Activated CD8-positive, alpha-beta memory T cell treated with anti-CD3 and anti-CD28 coated beads for 1 hour (primary cell): ENCODE results near the gene KCNJ13.
"Not testable (repeated sequence)": the region's sequence is repeated elsewhere in the genome, so short reads cannot be mapped to it uniquely, and the experiment has no call there.

Experiments
- DNase-seq, 2 donors: peaks; one replicate each; pipeline ENCODE4 v3.0.0-alpha.2; 2020; ENCODE audit warnings: low read depth in 1 of 2; ENCODE audit errors: extremely low read depth in 1 of 2

The KCNJ13 gene

DNA sequence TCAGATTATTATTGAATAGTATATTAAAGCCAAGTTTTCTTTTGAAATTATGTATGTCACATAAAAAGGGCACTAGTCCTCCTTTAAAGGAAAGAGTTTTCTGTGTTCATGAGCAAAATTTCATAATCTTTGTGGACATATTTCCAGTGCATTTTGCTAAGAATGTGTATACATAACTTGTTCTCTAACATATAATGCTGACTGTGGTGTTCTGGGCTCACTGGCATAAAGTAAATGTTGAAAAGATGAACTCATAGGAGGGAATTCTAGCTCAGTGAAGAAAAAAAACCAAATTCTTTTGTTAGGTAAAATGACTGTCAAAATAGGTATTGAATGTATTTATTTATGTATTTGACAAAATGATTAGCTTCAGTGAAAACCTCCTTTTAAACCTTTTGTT lies 6.2 kb downstream of the KCNJ13 start:
- DNase-seq: no peak

DNA sequence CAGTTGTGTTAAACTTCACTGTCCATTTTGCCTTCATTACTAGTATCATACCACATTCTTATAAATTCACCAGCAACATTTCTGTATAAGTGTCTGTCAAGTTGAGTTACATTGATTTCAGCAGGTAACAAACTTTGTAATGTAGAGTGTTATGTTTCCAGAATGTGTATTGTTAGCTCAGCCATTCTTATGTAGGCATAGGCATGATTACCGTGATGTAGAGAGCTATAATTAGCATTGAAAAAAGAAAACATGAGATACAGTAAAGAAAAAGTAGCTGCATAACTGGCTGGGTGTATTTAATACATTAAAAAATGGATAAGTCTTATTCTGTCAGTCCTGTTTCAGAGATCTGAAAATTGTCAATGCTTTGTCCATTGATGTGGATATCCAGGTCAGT lies 8.5 kb downstream of the KCNJ13 start:
- no peak for DNase-seq

DNA sequence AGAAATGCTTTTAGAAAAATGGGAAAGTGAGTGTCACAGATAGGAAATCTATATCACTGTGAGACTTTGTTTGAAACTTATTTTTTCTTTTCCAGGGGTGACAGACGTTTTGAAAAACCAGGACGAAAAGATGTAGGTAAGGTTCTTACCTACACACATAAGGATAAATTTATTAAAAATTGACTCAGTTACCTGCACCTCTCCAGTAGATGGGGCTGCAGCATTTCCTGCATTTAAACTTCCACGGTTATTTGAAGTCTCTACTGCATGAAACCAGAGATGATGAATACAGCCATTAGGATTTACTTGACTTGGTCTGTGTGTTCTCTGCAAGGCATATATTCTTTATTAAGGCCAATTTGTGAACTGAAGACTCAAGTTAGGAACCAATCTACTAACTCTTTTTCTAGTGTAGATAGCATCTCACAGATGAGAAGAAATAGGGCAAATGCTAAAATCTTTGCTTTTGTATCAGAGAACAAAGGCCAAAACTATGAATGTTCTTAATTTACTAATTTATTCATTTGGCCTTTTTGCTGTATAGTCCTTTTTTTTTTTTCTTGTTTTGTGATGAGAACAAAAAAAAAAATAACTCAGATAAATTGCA lies 15.0 kb downstream of the KCNJ13 start:
- DNase-seq: no peak

DNA sequence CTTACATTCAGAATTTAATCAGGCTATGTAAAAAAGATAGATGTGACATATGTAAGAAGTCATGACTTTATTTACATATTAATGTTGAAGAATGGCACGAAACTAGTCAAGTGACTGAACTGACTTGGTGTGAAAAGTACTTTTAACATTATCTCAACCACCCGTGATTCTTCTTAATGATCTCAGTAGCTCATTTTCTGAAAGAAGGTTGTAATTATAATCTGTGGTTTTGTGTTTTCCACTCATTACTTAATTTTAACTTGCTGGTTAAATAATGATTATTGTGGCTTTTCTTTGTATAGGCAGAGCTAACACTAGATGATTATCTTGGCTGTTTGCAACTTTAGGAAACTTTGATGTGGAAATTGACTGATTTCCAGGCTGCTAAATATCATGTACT lies 18.5 kb downstream of the KCNJ13 start:
- DNase-seq: no peak

DNA sequence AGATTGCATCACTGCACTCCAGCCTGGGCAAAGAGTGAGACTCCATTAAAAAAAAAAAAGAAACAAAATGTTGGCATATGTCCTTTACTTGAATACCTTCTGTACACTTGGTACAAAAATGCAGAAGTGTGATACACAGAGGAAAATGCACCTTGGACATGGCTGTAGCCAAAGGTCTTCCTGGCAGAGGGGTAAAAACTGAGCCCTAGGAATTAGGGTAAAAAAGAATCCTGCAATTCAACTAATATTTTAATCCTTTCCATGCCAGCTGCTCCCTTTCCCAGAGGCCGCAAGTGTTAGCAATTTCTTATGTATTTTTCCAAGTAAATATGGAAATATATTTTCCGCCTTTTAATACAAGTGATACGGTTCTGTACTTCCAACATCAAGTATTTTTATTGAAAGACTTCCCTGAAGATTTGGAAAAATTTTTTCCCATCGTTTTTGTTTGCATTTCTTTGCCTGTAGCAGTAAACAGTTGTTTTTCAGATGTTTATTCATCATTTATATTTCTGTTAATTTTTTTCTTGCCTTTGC lies 26.2 kb downstream of the KCNJ13 start:
- DNase-seq: no peak

DNA sequence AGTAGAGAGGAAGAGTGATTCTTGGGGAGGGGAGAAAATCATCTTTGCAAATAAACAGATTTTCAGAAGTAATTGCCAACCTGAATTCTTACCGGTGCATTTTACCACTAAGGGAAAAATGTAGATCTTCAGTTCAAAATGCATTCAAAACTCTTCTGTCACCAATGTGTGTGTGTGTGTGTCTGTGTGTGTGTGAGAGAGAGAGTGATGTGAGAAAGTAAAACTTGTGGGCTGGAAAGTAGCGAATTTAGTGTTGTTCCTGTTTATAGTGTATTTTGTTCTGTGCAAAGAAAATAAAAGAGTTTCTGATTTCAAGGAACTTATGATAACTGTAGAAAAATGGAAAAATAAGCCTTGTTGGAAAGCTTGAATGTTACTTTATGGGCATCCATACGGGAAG lies 27.0 kb downstream of the KCNJ13 start:
- no peak for DNase-seq

DNA sequence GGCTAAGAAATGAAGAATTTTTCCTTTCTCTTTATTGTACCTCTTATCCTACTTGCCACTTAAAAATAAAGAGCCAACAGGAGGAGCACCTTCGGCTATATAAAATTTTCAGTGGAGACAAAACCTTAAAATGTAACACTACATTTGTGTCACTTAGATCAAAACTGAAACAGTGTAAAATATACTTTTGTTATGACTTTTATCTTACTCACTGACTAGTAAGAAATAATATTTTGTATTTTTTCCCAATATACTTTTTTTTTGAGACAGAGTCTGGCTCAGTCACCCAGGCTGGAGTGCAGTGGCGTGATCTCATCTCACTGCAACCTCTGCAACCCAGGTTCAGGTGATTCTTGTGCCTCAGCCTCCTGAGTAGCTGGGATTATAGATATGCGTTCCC lies 28.3 kb downstream of the KCNJ13 start:
- no peak for DNase-seq

DNA sequence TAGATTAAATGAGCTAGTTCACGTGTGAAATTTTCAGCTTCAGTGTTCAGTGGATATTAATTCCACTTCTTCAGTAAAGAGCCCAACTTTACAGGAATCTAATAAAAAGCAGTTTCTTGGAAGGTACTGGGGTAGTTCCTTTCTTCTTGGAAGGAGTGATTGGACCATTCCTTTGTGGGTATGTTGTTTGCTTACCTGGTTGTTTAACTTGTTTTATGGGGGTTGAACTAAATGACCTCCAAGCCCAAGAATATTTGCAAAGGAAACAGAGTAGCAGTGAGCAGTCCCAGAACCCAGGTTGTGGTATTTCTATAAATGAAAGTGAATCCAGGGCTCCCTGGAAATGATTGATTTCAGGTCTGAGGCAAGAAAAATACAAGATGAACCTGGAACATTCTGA lies 31.4 kb downstream of the KCNJ13 start:
- DNase-seq: no peak

DNA sequence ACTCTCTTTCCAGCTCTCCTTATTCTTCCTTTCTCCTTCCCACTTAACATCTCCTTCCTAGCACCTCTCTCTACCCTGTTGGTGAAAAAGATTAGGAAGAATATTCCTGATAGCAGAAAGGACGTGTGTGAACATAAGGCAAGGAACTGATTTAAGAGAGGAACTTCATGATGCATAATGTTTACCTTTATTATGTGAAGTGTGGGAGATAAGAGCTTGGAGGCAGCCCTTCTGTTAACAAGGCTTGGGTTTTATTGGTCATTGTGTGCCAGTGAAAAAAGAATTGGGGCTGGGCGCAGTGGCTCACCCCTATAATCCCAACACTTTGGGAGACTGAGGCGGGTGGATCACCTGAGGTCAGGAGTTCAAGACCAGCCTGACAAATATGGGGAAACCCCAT lies 34.4 kb downstream of the KCNJ13 start:
- DNase-seq: no peak

DNA sequence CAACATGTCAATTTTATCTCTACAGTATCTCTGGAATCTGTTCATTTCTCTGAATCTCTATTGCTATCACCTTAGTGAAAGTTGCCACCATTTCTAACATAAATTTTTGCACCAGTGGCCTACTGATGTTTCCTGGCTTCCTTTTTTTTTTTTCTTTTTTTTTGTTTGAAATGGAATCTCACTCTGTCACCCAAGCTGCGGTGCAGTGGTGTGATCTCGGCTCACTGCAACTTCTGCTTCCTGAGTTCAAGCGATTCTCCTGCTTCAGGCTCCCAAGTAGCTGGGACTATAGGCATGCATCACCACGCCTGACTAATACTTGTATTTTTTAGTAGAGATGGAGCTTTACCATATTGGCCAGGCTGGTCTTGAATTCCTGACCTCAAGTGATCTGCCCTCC lies 35.1 kb downstream of the KCNJ13 start:
- DNase-seq: no peak

DNA sequence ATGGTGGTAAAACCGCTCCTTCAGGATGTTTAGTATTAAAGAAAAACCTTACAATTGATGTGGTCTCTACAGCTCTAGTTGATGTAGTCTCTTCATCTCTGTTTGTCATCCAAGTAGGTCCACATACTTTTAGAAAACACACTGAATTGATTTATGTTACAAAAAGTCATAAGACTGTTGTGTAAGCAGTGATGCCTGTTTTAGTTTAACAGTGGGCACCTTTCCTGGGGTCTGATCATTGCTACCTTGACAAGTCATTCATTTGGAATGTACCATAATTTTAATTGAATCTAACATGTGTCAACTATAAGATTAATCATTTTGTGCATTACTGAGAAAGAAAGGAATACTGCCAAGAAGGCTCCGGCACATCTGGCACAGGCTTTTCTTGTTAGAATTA lies 44.9 kb downstream of the KCNJ13 start:
- no peak for DNase-seq

DNA sequence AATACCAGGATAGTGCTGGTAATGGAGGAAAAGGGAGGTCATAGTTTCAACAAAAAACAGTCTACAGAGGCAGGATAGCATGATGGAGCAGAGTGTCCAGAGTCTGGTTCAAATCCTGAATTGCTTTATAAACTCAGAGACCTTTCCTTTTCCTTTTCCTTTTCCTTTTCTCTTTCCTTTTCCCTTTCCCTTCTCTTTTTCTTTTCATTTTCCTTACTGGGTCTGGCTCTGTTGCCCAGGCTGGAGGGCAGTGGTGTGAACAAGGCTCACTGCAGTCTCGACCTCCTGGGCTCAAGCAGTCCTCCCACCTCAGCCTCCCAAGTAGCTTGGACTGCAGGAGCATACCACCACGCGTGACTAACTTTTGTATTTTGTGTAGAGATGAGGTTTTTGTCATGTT lies 47.6 kb downstream of the KCNJ13 start:
- no peak for DNase-seq

DNA sequence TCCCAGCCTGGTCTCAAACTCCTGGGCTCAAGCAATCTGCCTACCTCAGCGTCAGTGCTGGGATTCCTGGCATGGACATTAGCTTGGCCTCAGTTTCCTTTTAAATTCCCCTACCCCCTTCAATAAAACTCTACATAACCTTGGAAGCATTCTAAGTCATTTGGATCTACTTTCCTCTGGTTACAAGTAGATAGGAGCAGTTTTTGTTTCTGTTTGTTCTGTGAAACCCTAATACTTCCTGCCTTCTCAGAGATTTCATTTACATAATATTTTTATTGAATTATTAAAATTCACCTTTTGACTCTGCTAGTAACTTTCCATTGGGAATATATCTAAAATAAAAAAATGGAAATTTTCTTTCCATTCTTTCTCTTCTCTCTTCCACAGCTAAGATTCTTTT lies 53.3 kb downstream of the KCNJ13 start:
- DNase-seq: no peak

DNA sequence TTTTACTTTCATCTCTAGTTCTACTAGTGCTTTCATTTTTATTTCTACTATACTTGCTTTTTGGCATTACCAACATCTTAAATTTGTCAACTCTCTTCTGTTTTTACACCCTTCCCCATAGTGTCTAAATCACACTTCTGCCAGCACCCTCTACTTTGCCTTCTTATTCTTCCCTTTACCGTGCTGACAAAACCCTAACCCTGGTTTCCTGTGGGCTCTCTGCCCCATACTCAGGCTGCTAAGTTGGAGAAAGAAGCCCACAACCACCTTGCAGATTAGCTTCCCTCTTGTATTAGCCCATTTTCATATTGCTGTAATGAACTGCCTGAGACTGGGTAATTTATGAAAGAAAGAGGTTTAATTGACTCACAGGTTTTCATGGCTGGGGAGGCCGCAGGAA lies 54.5 kb downstream of the KCNJ13 start:
- DNase-seq: no peak

DNA sequence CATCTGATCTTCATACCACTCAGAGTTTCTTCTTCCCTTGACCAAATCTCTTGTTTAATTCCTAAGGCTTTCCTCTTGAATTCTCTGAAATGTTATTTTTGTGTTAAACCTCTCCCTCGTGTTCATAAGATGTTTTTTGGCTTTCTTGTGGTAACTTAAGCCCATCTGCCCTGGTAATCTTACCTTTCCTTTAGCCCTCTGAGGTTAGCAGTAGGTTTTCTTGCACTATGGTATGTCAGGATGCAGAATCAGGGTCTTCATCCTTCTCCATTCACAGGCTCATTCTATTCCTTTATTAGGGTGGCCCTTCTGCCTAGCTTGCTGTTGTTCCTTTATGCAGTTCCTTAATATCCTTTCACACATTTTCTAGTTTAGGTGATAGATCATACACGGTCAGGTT lies 55.1 kb downstream of the KCNJ13 start:
- no peak for DNase-seq

DNA sequence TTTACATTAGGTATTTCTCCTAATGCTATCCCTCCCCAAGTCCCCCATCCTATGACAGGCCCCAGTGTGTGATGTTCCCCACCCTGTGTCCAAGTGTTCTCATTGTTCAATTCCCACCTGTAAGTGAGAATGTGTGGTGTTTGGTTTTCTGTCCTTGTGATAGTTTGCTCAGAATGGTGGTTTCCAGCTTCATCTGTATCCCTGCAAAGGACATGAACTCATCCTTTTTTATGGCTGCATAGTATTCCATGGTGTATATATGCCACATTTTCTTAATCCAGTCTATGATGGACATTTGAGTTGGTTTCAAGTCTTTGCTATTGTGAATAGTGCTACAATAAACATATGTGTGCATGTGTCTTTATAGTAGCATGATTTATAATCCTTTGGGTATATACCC lies 56.3 kb downstream of the KCNJ13 start:
- not testable (repeated sequence) for DNase-seq
